HepG2 (cell line): ENCODE results near the gene C1QTNF12. TPM values are rescaled to one million over a fixed set of nuclear protein-coding genes. Genes with fewer than 3 reads are reported as not detected.

Experiments
- ATAC-seq: fragments of 200-7000 bp; cut with Tn5 transposase; 3 replicates; pipeline ENCODE4 v1.9.1; 2020; ENCODE audit warnings: mild to moderate bottlenecking, moderate library complexity
- BruUV-seq: library from RNA; stranded (reverse); fragments of 400-500 nt; replicated peaks from 2 replicates; lab custom pipeline; 2021; lab: Mats Ljungman, UMichigan
- CTCF ChIA-PET: fragments of 300-600 bp; formaldehyde crosslinking; extraction: SDS; loops from one replicate; lab custom pipeline; 2021; ENCODE audit warnings: low total read pairs, inconsistent platforms, low intra/inter-chr PET ratio; lab: Yijun Ruan, JAX
- POLR2A ChIA-PET: fragments of 350-600 bp; sonication (Branson Sonifier 250); formaldehyde crosslinking; loops from one replicate; lab custom pipeline; 2020; ENCODE audit warnings: antibody characterized with exemption, inconsistent platforms; lab: Yijun Ruan, JAX
- DNase-seq: peaks from one replicate; pipeline ENCODE4 v3.0.0-alpha.2; 2015; ENCODE audit warnings: low spot score
- FAIRE-seq: peaks from 3 replicates; lab custom pipeline; 2011; peaks lifted over from hg19 to GRCh38; lab: Jason Lieb, UNC
- H2AFZ ChIP-seq: one replicate; pipeline ENCODE4 v1.6.1; 2011; ENCODE audit warnings: low read length, inconsistent platforms
- H3K27ac ChIP-seq: fragments of 300-600 bp; 3 replicates; pipeline ENCODE4 v1.8.0; 2011; ENCODE audit warnings: mixed run types, mild to moderate bottlenecking, mixed read lengths, low read length, inconsistent platforms; ENCODE audit not compliant: insufficient read depth; ENCODE audit errors: extremely low read length
- H3K27me3 ChIP-seq, 2 experiments: fragments of 200-600 bp in 1 of 2; 2 replicates in 1 of 2; 3 replicates in 1 of 2; pipeline versions ENCODE4 v1.6.0 to v1.8.0; 2011; ENCODE audit warnings: low read length in 2 of 2, mild to moderate bottlenecking in 2 of 2, moderate library complexity in 2 of 2, inconsistent platforms in 1 of 2; ENCODE audit not compliant: insufficient read depth in 2 of 2, control insufficient read depth in 1 of 2
- H3K36me3 ChIP-seq, 2 experiments: fragments of 200-600 bp in 1 of 2; replicated peaks in 1 of 2; 2 replicates in 1 of 2; 3 replicates in 1 of 2; pipeline versions ENCODE4 v1.5.1 to v1.8.0; 2011; ENCODE audit warnings: low read length in 2 of 2, inconsistent platforms in 1 of 2; ENCODE audit not compliant: insufficient read depth in 2 of 2, control insufficient read depth in 1 of 2
- H3K4me1 ChIP-seq: 2 replicates; pipeline ENCODE4 v1.5.1; 2012; ENCODE audit warnings: low read length, inconsistent platforms; ENCODE audit not compliant: insufficient read depth
- H3K4me2 ChIP-seq: 2 replicates; pipeline ENCODE4 v1.6.0; 2011; ENCODE audit warnings: low read depth, low read length, inconsistent platforms
- H3K4me3 ChIP-seq, 3 experiments: fragments of 200-600 bp in 1 of 3; sonication (generic), shearing (Covaris generic) in 1 of 3; replicated peaks in 1 of 3; 2 replicates each; pipeline ENCODE4 v1.5.1; 2011 to 2016; ENCODE audit warnings: low read length in 3 of 3, inconsistent platforms in 2 of 3, low read depth in 2 of 3, mild to moderate bottlenecking in 2 of 3, control low read depth in 1 of 3, mixed read lengths in 1 of 3; ENCODE audit not compliant: insufficient read depth in 1 of 3
- H3K79me2 ChIP-seq: one replicate; pipeline ENCODE4 v1.6.1; 2011; ENCODE audit warnings: low read length, inconsistent platforms; ENCODE audit not compliant: insufficient read depth
- H3K9ac ChIP-seq: 2 replicates; pipeline ENCODE4 v1.6.0; 2011; ENCODE audit warnings: mild to moderate bottlenecking, low read depth, low read length, inconsistent platforms; ENCODE audit not compliant: insufficient read depth
- H3K9me3 ChIP-seq: 2 replicates; pipeline ENCODE4 v1.5.1; 2012; ENCODE audit warnings: mild to moderate bottlenecking, low read length
- H4K20me1 ChIP-seq: 2 replicates; pipeline ENCODE4 v1.6.0; 2011; ENCODE audit warnings: inconsistent platforms, mild to moderate bottlenecking, low read length, moderate library complexity; ENCODE audit not compliant: insufficient read depth
- FOXP1 ChIP-seq, 2 experiments: fragments of 450-650 bp in 1 of 2; IDR thresholded peaks; 2 replicates each; pipeline ENCODE4 v1.6.1; 2017 to 2018; ENCODE audit warnings: antibody characterized with exemption in 1 of 2
- GABPA ChIP-seq, 2 experiments: IDR thresholded peaks; 2 replicates each; pipeline ENCODE4 v1.6.1; 2011 to 2016; ENCODE audit warnings: low read depth in 2 of 2, low read length in 1 of 2, missing biosample characterization in 1 of 2, missing genetic modification characterization in 1 of 2
- GLMP ChIP-seq: sonication (generic); formaldehyde crosslinking; IDR thresholded peaks from 2 replicates; pipeline ENCODE4 v1.9.0; 2021; ENCODE audit warnings: missing genetic modification reagents, mild to moderate bottlenecking, borderline replicate concordance
- HOXD1 ChIP-seq: sonication (generic); formaldehyde crosslinking; IDR thresholded peaks from 2 replicates; pipeline ENCODE4 v1.5.0; 2020; ENCODE audit warnings: missing genetic modification reagents
- MTERF4 ChIP-seq: sonication (generic); formaldehyde crosslinking; IDR thresholded peaks from 2 replicates; pipeline ENCODE4 v1.8.0; 2023; ENCODE audit warnings: mild to moderate bottlenecking, missing genetic modification reagents
- REPIN1 ChIP-seq: sonication (generic); formaldehyde crosslinking; IDR thresholded peaks from 2 replicates; pipeline ENCODE4 v1.8.0; 2022; ENCODE audit warnings: missing genetic modification reagents, low read depth, mild to moderate bottlenecking, borderline replicate concordance
- SALL2 ChIP-seq: sonication (generic); formaldehyde crosslinking; IDR thresholded peaks from 2 replicates; pipeline ENCODE4 v1.8.1; 2023; ENCODE audit warnings: mild to moderate bottlenecking, missing genetic modification reagents, inconsistent platforms
- ZNF160 ChIP-seq: sonication (generic); formaldehyde crosslinking; IDR thresholded peaks from 2 replicates; pipeline ENCODE4 v1.8.0; 2022; ENCODE audit warnings: mild to moderate bottlenecking, inconsistent platforms, missing genetic modification reagents
- ZNF329 ChIP-seq: sonication (generic); formaldehyde crosslinking; IDR thresholded peaks from 2 replicates; pipeline ENCODE4 v1.9.0; 2021; ENCODE audit warnings: low read depth, mild to moderate bottlenecking, missing genetic modification reagents
- ZNF776 ChIP-seq: sonication (generic); formaldehyde crosslinking; IDR thresholded peaks from 2 replicates; pipeline ENCODE4 v1.4.0; 2020; ENCODE audit warnings: mild to moderate bottlenecking, missing genetic modification reagents
- WGBS: methylation state at CpG from one replicate; pipeline ENCODE4 v1.1.6; 2017; ENCODE audit warnings: low lambda C conversion rate; 5-methylcytosine and 5-hydroxymethylcytosine counted together
- in situ Hi-C: cut with HindIII; loops from 2 replicates; pipeline ENCODE4 v1.10.0; 2017; ENCODE audit warnings: low pct_unique_long_range_greater_than_20kb; ENCODE audit not compliant: extremely low pct_ligation_motif_present
- intact Hi-C: fragments of 100-400 bp; cut with micrococcal nuclease; formaldehyde crosslinking; loops from one replicate; pipeline ENCODE4 v1.10.0; 2022; ENCODE audit not compliant: unreplicated experiment
- polyA plus RNA-seq, 8 experiments: library from polyadenylated mRNA; depleted of rRNA in 3 of 8; stranded (reverse) in 7 of 8; unstranded in 1 of 8; fragments of >200 nt; fragmentation: Illumina TruSeq in 4 of 8; extraction: Trizol in 4 of 8; gene quantifications; 2 replicates each; pipeline versions ENCODE4 v1.2.1 to v1.2.3, GENCODE V29; 2011 to 2016; ENCODE audit warnings: low read depth in 4 of 8, missing spikeins in 1 of 8, mixed read lengths in 1 of 8; ENCODE audit not compliant: insufficient read depth in 1 of 8
- total RNA-seq, 5 experiments: library from RNA; depleted of rRNA; stranded (reverse); fragments of >200 nt; fragmentation: Illumina TruSeq; extraction: Trizol; gene quantifications; 2 replicates each; pipeline ENCODE4 v1.2.3, GENCODE V29; 2016; ENCODE audit warnings: low read depth in 1 of 5
- TF ChIP-seq, protein P1 (sequence below): sonication (generic); formaldehyde crosslinking; IDR thresholded peaks from 2 replicates; pipeline ENCODE4 v1.4.0; 2020; ENCODE audit warnings: low read depth, mild to moderate bottlenecking, missing genetic modification reagents

C1QTNF12 gene
- total and polyA plus RNA-seq, 2 of the 13 experiments (the other 11 are each of a cell fraction or from before 2014, with no cell fraction given) = 0.18 to 0.64 TPM

GRCh38 chr1:1212780-1213344, 33.7 kb downstream of the C1QTNF12 start:
- Histone ChIP-seq H3K9me3 (no peaks in the 10 kb centered on the region), H3K4me1 (no peaks in the 10 kb centered on the region), H3K27me3 (peaks cover 5 to 48% of the 10 kb centered on the region in 2 experiments; a peak in 3 of 5 replicates), H3K79me2 (no peaks in the 10 kb centered on the region), H3K27ac (no peak overlapping the region), H3K9ac (no peak overlapping the region), H4K20me1 (no peaks in the 10 kb centered on the region), H3K4me3 (no peak overlapping the region), H3K4me2 (no peak overlapping the region), H3K36me3 (peaks cover 0 to 9% of the 10 kb centered on the region in 2 experiments; a peak in 1 of 5 replicates), H2AFZ (no peak overlapping the region)
- FAIRE-seq (no peak), DNase-seq (no peak), ATAC-seq (peak; percentile 32)
- in situ Hi-C loops = no loop called here
- no TSS peak for BruUV-seq
- TF ChIP-seq REPIN1 (CRISPR knock-in tag) (no peak), GABPA (IDR thresholded peaks at IDR 0.05; ENCODE audit: low read depth, low read length) (no peak), GABPA (CRISPR knock-in tag; IDR thresholded peaks at IDR 0.05; ENCODE audit: low read depth) (peak; percentile 46; the same call in 1 of the 2 replicates), ZNF776 (CRISPR knock-in tag) (no peak)
- intact Hi-C loops = no loop called here
- CTCF ChIA-PET = no interaction called here
- no CpG with 5 or more reads among the region's 24 CpGs for WGBS
- POLR2A ChIA-PET = no interaction called here

- FAIRE-seq (no peak), DNase-seq (no peak), ATAC-seq (no peak)
- Histone ChIP-seq H3K27ac (no peak overlapping the region), H2AFZ (no peak overlapping the region), H3K9me3 (no peaks in the 10 kb centered on the region), H3K4me3 (no peak overlapping the region), H4K20me1 (no peaks in the 10 kb centered on the region), H3K27me3 (peaks cover 7 to 51% of the 10 kb centered on the region in 2 experiments; a peak in 3 of 5 replicates), H3K79me2 (no peaks in the 10 kb centered on the region), H3K36me3 (0 out of 5 replicates have a peak, but pooled peaks cover 0 to 5% of the 10 kb centered on the region in 2 experiments), H3K4me1 (no peaks in the 10 kb centered on the region), H3K9ac (no peak overlapping the region), H3K4me2 (no peak overlapping the region)
- intact Hi-C loops = no loop called here
- WGBS = no CpG with 5 or more reads among the region's 28 CpGs
- ChIA-PET POLR2A (no interaction called here), CTCF (no interaction called here)
- in situ Hi-C loops = no loop called here
- BruUV-seq = no TSS peak
- TF ChIP-seq FOXP1 (IDR thresholded peaks at IDR 0.05) (no peak), FOXP1 (CRISPR knock-in tag; IDR thresholded peaks at IDR 0.05) (no peak), GLMP (no peak), ZNF160 (CRISPR knock-in tag) (no peak), HOXD1 (CRISPR knock-in tag) (no peak), ZNF329 (CRISPR knock-in tag) (no peak), MTERF4 (no peak), SALL2 (no peak)
- TF ChIP-seq, protein P1, sequence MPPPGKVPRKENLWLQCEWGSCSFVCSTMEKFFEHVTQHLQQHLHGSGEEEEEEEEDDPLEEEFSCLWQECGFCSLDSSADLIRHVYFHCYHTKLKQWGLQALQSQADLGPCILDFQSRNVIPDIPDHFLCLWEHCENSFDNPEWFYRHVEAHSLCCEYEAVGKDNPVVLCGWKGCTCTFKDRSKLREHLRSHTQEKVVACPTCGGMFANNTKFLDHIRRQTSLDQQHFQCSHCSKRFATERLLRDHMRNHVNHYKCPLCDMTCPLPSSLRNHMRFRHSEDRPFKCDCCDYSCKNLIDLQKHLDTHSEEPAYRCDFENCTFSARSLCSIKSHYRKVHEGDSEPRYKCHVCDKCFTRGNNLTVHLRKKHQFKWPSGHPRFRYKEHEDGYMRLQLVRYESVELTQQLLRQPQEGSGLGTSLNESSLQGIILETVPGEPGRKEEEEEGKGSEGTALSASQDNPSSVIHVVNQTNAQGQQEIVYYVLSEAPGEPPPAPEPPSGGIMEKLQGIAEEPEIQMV (CRISPR knock-in tag) = no peak
Observed at GRCh38 chr1:1211541-1212441, 34.7 kb downstream of the C1QTNF12 start.
